ENCODE measurements around the gene ASAP3.

The ASAP3 gene

DNA sequence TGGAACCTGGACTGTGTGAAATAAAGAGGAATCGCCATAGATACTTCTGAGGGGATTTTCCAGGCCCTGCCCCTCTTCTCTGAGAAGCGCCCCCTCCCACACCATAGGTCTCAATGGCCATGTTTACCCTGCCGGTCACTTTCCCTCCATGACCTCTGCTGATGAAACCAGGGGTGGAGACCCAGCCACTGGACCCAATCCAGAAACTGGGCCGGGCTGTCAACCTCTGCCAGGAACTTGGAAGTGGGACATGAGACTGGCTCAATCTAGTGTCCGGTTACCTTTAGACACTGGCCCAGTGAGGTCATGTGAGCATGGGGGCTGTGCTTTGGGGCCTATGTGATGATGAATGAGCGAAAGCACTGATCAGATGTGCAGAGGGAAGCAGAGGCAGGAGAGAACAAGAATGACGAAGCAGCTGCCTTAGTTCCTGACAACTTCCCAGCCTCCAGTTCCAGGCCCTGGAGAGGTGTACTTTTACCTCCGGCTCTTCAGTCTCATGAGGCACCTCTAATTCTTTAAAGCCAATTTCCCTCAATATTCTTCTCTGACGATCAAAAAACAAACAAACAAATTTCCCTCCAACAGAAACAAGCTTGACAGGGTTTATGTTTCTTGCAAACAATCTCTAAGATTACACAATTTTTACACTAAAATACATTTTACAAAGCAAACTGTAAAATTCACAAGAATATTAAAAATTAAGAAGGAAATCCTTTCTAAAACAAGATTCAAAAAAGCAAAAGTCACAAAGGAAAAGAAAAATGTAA is 4.9 kb downstream of the ASAP3 start:
- no peak for DNase-seq (ENCODE audit: low read depth in 2 of 3, low spot score in 2 of 3)

DNA sequence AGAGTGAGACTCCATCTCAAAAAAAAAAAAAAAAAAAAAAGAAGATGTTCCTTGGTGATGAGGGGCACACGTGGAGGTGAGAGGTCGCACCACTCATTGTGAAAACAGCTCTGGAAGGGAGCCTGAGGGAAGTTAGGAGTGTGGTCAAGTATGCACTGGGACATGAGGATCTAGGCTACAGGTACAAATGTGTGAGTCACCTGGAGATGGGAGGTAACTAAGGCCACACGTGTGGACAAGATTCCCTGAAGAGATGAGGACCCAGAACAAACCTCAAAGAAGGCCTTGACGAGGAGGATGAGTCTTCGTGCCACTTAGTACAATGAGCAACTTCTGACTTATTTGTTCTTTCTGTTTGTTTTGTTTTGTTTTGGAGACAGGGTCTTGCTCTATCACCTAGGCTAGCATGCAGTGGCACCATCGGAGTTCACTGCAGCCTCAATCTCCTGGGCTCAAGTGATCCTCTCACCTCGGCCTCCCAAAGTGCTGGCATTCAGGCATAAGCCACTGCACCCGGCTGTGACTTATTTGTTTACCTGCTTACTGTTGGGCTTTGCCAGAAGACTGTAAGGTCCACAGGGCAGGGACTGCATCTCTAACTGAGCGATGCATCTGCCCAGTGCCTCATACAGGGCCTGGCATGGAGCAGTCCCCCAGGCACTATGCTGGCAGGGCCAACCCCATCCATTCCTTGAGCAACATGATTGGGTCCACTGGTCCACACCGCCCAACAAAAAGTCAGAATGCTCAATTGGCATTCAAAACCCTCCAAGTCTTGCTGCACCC is 6.4 kb downstream of the ASAP3 start:
- DNase-seq (ENCODE audit: low read depth in 2 of 3, low spot score in 2 of 3): no peak

DNA sequence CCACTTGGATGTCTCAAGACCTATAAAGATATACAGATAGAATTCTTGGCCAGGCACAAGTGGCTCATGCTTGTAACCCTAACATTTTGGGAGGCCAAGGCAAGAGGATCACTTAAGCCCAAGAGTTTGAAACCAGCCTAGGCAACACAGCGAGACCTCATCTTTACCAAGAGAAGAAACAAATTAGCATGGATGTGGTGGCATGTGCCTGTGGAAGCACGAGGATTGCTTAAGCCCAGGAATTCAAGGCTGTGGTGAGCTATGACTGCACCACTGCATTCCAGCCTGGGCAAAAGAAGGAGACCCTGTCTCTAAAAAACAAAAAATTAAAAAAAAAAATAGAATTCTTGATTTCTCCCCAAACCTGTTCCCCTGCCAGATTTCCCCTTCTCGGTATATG is 8.3 kb downstream of the ASAP3 start:
- DNase-seq (ENCODE audit: low read depth in 2 of 3, low spot score in 2 of 3): no peak

DNA sequence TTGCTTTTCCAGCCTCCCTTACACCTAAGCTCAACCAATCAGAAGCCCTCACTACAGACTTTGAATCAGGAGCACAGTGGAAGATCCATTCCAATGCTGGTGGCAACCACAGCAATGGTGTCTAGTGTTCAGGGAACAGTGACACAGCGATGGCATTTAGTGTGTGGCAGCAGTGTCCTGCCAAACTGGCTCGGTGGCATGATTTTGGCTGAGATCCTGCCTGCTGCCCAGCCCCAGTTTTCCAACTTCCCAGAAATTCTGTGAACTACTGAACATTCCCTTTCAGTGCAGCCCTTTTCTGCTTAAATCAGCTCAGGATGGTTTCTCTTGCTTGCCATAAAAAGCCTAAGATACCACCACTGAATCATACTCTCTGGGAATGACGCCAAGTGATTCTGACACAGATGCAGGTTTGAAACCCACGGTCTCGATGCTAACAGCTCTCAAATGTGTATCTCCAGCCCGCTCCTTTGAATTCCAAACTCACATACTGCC is 8.8 kb downstream of the ASAP3 start:
- no peak for DNase-seq (ENCODE audit: low read depth in 2 of 3, low spot score in 2 of 3)

DNA sequence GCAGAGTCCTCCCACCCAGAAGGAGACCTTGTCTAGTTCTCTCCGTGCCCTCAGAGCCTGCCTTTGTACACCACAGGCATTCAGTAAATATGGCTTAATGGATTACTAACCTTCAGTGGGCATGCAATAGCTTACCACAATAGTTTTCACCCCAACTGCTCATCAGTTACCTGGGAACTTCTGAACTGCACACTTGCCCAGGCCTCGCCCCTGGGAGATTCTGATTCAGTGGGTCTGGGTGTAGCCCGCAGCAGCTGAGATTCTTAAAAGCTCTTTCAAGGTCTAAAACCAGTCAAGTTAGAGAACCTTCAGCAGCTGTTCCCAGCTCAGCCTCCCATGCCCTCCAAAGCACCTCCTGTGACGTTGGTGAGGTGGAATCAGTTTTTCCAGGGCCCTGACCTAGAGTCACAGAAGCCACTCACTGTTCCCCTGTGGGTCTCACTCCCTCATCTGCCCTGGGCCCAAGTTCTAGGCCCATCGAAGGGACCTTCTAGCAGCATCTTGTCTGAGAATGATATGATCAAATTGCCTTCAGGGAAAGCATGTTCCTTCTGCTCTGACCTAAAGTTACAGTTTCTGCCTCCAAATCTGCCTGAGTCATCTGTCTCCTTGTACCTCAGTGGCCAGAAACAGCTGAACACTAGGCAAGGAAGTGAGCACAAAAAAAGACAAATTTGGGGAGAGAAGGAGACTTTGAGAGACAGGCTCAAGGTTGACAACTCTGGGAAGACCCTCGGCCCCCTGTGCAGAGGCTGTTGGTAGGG is 10.8 kb downstream of the ASAP3 start:
- no peak for DNase-seq (ENCODE audit: low read depth in 2 of 3, low spot score in 2 of 3)

DNA sequence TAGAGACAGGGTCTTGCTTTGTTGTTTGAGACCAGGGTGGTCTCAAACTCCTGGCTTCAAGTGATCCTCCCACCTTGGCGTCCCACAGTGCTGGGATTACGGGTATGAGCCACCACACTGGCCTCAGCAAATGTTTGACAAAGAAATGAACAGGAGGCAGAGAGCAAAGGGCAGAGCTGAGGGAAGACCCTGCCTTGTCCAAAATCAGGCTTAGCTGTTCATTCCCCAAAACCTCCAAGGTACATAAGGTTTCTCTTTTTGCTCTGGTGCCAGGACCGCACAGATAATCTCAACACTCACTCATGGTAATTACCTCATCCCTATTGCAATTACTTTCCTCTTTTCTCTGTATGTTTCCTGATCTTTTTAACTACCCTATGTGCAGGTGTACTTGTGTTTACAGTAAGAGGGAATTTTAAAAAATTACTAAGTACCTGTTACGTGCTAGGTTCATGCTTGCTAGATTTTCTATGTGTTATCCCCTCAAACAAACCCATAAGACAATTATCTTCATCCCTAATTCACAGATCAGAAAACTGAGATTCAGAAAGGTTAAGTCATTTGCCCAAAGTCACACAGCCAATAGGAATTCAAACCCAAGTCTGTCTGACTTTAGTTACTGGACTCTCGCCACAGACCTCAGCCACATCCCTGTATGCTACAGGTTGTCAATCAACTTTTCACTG is 11.5 kb downstream of the ASAP3 start:
- DNase-seq (ENCODE audit: low read depth in 2 of 3, low spot score in 2 of 3): no peak

DNA sequence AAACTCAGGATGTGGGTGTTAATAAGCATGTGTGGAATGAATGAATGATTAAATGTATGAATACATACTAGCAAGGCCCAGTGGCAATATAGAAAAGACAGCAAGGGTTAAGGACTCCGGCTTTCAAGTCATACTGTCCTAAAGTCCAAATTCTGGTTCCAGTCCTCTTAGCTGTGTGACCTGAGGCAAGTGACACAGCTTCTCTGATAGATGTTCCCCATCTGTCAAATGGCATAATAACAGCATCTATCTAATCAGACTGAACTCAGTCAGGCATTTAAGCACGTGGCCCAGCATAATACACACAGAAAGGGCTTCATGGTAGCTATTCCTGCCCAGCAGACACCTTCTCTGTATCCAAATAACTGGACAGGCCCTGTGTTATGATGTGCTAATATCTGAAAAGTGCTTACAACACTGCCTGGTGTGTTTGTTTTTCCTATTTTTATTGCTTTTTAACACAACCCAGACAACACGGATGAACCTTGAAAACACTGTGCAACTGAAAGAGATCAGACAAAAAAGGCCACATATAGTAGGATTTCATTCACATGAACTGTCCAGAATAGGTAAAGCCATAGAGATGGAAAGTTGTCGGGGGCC is 12.4 kb downstream of the ASAP3 start:
- DNase-seq (ENCODE audit: low read depth in 2 of 3, low spot score in 2 of 3): no peak

DNA sequence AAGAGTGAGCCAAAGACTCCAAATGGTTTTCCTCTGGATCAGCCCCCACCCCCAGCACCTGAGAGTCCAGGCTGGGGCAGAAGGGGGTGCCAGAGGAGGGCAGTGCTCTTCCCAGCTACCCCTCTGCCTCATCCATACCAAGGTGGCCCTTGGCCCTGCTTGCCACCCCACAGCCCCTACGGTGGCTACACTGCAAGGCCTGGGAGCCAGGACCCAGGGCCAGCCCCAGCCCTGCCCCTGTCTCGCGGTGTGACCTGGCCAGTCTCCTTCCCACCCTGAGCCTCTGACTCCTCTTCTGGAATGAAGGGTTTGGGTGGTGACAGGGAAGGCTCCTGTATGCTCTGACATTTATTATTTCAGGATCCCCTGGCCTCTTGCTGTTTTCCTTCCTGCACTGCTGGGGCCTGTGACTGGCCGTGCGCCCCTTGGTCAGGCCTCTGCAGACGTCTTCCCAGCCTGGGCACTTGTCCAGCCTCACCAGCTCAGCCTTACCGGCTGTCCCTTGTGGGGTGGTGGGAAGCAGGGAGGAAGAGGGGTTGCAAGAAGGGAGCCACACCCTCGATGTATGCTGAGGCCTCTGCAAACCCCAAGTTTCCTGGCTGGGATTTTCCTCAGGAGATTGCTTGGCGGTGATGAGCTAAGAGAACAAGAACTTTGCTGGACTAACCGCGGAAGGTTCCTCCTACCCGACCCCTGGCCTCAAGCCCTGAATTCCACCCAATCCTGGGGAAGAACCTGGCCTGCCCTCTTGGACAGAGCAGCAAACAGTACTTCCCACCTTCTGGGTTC is 13.5 kb downstream of the ASAP3 start:
- DNase-seq (ENCODE audit: low read depth in 2 of 3, low spot score in 2 of 3): no peak

DNA sequence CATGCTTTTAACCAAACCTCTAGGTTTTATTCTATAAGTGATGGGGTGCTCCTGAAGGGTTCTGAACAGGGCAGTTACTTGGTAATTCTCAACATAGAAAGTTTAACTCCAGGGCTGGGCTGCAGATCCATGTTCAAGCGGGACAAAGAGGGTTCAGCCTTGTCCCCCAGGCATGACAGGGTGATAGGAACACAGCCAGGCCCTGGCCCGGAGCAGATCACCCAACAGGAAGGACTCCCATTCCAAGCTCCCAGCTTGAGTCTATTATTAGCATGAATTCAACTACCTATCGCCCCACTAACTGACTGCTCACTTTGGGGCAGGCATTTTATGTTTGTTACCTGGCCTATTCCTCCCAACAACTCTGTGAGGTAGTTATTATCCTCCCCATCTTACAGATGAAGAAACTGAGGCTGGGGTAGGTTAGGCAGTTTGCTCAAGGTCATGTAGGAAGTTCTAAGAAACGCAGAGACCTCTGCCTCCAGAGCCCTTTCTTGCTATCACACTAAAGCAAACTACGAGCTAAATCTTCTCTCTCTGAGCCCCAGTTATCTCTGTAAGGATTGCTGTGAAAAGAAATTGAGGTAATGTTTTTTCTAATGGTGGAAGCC is 14.5 kb downstream of the ASAP3 start:
- no peak for DNase-seq (ENCODE audit: low read depth in 2 of 3, low spot score in 2 of 3)

DNA sequence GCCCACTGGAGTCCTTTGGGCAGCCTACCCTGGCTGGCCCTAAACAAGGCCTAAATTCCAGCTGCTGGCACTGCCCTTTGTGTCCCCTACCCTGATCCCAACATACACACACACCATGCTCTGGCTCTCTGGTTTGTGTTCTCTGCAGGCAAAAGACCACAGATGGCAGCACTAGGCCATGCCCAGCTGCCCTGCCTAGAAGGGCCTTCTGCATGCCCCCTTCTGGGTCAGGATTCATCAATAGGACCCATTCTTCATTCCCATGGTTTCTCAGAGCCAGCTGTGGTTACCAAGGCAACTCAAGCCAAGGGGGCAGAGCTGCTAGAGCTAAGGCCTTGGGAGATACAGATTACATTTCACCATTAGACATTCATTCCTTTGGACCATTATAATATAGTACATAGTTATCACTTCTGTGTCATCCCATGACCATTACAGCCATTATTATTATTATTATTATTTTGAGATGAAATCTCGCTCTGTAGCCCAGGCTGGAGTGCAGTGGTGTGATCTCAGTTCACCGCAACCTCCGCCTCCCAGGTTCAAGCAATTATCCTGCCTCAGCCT is 17.5 kb downstream of the ASAP3 start:
- no peak for DNase-seq (ENCODE audit: low read depth in 2 of 3, low spot score in 2 of 3)

DNA sequence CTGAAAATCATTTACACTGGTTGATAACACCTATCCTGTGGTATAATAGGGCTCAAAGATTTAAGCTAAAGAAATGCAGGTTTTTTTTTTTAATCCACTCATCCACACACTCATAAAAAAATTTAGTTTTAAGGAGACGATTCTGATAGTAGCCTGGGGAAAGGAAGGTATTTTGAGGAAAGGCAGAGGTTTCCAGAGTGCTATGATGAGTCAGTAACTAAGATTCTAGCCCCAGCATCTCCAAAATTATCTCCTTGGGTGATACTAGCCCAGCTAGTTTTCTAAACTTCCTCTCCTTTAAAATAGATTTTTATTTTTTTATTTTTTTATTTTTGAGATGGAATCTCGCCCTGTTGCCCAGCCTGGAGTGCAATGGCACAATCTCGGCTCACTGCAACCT is 20.7 kb downstream of the ASAP3 start:
- no peak for DNase-seq (ENCODE audit: low read depth in 2 of 3, low spot score in 2 of 3)

DNA sequence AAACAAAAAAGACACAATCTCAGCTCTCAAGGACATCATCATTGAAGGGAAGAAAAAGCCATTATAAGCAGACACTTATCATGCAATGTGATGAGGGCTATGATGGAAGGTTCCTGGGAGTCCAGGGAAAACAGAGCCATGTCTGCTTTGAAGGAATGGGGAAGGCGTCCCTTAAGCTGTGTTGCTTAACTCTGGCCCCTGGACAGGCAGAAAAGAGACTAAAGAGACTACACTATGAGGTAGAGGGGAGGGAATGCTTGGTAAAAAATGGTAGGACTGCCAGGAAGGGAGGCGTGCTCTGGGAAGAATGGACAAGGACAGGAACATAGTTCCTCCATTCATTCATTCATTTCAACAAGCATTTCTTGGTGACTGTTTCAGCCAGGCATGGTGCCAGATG is 21.2 kb downstream of the ASAP3 start:
- no peak for DNase-seq (ENCODE audit: low read depth in 2 of 3, low spot score in 2 of 3)

DNA sequence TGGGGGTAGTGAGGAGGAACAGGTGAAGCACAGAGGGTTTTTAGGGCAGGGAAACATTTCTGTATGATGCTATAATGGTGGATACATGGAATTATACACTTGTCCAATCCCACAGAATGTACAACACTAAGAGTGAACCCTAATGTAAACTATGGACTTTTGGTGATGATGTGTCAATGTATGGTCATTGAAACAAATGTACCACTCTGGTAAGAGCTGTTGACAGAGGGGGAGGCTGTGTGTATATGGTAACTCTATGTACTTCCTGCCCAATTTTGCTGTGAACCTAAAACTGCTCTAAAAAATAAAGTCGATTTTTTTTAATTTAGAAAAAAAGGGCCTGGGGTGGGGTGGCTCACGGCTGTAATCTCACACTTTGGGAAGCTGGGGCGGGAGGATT is 22.9 kb downstream of the ASAP3 start:
- DNase-seq (ENCODE audit: low read depth in 2 of 3, low spot score in 2 of 3): no peak

DNA sequence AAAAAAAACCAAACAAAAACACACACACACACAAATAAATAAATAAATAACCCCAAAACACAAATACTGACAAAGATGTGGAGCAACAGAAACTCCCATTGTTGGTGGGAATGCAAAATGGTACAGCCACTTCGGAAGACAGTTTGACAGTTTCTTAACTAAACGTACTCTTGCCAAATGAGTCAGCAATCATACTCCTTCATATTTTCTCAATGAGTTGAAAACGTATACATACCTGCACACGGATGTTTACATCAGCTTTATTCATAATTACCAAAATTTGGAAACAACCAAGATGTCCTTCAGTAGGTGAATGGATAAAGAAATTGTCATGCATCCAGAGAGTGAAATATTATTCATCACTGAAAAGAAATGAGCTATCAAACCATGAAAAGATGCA is 23.5 kb downstream of the ASAP3 start:
- no peak for DNase-seq (ENCODE audit: low read depth in 2 of 3, low spot score in 2 of 3)

DNA sequence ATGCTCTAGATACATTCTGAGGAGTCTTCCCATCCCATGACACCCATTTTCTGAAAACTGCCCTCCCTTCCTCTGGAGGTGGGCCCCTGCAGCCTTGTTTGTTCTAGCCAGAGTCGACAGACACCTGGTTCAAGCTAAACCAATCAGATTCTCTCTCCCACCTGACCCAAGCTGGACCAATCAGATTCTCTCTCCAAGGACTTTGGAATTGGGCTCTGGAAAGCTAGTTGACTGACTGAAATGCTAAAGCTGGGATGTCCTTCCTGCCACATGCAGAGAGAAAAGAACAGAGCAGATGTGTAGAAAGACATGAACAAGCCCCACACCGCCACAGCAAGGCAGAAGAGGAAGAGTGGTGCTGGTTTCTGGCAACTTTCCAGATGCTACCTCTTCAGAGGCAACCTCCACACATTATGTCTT is 24.6 kb downstream of the ASAP3 start:
- DNase-seq (ENCODE audit: low read depth in 2 of 3, low spot score in 2 of 3): no peak

DNA sequence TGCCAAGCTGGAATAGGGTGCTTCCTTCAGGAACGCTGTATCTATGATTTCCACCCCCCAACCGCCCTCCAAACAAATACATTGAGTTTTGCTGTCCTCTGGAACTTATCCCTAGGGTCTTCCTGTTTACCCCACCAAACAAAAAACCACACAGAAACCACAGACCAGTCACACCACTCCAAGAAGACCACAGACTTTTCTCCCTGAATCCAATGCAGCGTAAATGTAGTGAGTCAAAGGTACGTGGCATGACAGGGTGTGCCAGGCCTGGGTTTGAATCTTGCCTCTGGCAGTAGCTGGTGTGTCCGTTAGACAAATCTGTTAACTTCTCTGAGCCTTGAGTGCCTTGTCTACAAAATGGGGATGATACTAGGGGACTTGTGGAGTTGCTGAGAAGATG is 27.8 kb downstream of the ASAP3 start:
- DNase-seq (ENCODE audit: low read depth in 2 of 3, low spot score in 2 of 3): no peak

DNA sequence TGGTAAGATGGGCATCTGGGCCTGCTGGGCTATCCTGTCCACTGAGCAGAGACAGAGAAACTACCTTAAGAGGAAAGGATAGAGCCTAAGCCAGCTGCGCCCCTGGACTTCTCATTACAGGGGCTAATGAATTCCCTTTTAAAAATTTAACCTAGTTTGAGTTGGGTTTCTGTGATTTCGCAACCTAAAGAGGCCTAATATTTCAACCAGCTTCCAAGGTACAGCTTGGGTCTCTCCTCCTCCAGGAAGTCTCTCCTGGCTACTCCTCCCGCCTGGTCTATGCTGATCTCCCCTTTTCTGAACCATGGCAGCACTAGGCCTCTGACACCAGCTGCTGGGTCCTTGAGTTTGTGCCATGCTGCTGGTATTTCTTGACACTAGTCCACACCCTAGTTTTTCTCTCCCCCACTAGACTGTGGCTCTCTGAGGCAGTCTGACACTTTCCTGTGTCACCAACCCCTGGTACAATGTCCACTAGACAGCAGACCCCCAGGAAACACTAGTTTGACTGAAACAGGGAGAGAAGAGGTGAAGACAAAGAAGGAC is 30.5 kb downstream of the ASAP3 start:
- no peak for DNase-seq (ENCODE audit: low read depth in 2 of 3, low spot score in 2 of 3)

DNA sequence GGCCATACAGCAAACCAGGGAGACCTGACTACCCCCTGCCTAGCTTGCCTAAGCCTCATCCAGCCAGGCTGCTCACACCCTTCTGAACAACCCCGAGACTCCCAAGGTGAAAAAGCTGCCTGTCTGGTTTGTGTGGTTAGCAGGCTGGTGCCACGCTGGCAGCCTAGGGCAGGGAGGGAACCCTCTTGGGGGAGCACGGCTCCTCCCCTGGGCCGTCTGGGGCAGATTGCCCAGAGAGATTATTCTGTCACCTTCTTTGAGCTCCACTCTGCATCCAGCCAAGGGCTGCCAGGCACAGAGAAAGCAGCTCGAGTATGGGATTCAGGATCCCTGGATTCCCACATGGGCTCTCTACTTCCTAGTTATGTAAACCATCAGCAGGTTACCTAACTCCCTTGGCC is 32.0 kb downstream of the ASAP3 start:
- DNase-seq (ENCODE audit: low read depth in 2 of 3, low spot score in 2 of 3): no peak

DNA sequence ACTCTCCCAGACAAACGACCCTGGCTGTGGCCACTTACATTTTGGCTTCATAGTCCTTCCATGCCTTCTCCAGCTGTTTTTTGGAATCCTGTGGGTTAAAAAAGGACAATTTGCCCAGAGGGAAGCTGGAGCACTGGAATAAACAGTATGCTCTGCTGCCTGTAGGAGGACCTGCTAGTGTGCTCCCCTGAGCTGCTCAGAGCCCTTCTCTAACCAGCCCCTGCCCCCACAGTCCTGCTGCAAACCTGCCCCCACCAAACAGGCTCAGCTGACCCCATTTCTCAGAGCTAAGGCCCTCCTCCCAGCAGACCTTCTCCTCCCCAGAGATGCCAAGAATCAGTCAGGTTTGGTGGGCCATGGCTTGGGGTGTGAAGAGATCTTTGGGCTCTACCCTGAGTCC is 32.5 kb downstream of the ASAP3 start:
- DNase-seq (ENCODE audit: low read depth in 2 of 3, low spot score in 2 of 3): no peak

Measured in activated CD8-positive, alpha-beta memory T cell treated with anti-CD3 and anti-CD28 coated beads for 48 hours (primary cell).